GM19193 (cell line): ENCODE measurements around the gene MAN1A2.

Experiments
- POLR2A ChIP-seq: IDR thresholded peaks from 4 replicates; pipeline ENCODE4 v1.6.1; 2011; ENCODE audit not compliant: insufficient read depth, insufficient read length; ENCODE audit errors: extremely low read depth

MAN1A2 gene

GRCh38 chr1:117375327-117375726 lies 8.1 kb downstream of the MAN1A2 start:
- no peak for TF ChIP-seq POLR2A

- TF ChIP-seq POLR2A, result no peak
Observed at GRCh38 chr1:117387060-117387633, 19.9 kb downstream of the MAN1A2 start.

- no peak for TF ChIP-seq POLR2A
Observed at GRCh38 chr1:117388328-117388727, 21.1 kb downstream of the MAN1A2 start.

- no peak for TF ChIP-seq POLR2A
Observed at GRCh38 chr1:117389284-117389683, 22.0 kb downstream of the MAN1A2 start.

GRCh38 chr1:117389779-117390178 lies 22.5 kb downstream of the MAN1A2 start:
- TF ChIP-seq POLR2A, result no peak

GRCh38 chr1:117392771-117393170 lies 25.5 kb downstream of the MAN1A2 start:
- no peak for TF ChIP-seq POLR2A

- no peak for TF ChIP-seq POLR2A
Observed at GRCh38 chr1:117396074-117396473, 28.8 kb downstream of the MAN1A2 start.

GRCh38 chr1:117396636-117397035 lies 29.4 kb downstream of the MAN1A2 start:
- TF ChIP-seq POLR2A, result no peak

GRCh38 chr1:117398957-117399356 lies 31.7 kb downstream of the MAN1A2 start:
- TF ChIP-seq POLR2A, result no peak

GRCh38 chr1:117401761-117402160 lies 34.5 kb downstream of the MAN1A2 start:
- TF ChIP-seq POLR2A, result no peak

- TF ChIP-seq POLR2A, result no peak
Observed at GRCh38 chr1:117403597-117403996, 36.3 kb downstream of the MAN1A2 start.

- no peak for TF ChIP-seq POLR2A
Observed at GRCh38 chr1:117405042-117405441, 37.8 kb downstream of the MAN1A2 start.

- no peak for TF ChIP-seq POLR2A
Observed at GRCh38 chr1:117412472-117412871, 45.2 kb downstream of the MAN1A2 start.

GRCh38 chr1:117413412-117413811 lies 46.2 kb downstream of the MAN1A2 start:
- TF ChIP-seq POLR2A, result no peak

GRCh38 chr1:117414943-117415342 lies 47.7 kb downstream of the MAN1A2 start:
- TF ChIP-seq POLR2A, result no peak

- no peak for TF ChIP-seq POLR2A
Observed at GRCh38 chr1:117416004-117416403, 48.8 kb downstream of the MAN1A2 start.

- TF ChIP-seq POLR2A, result no peak
Observed at GRCh38 chr1:117416546-117417125, 49.4 kb downstream of the MAN1A2 start.
